Neuronal stem cell (in vitro differentiated cells): ENCODE data around the gene AGBL4.

Experiments
- DNase-seq: peaks from one replicate; pipeline ENCODE4 v3.0.0-alpha.2; 2013; ENCODE audit warnings: low spot score
- H2AFZ ChIP-seq: one replicate; pipeline ENCODE4 v1.6.1; 2013; ENCODE audit warnings: mild to moderate bottlenecking, low read length, inconsistent platforms
- H2AK5ac ChIP-seq: 2 replicates; pipeline ENCODE4 v1.6.1; 2013; ENCODE audit warnings: low read depth, mild to moderate bottlenecking, inconsistent platforms, low read length, moderate library complexity, mixed read lengths
- H2BK120ac ChIP-seq: 2 replicates; pipeline ENCODE4 v1.6.1; 2013; ENCODE audit warnings: low read depth, mild to moderate bottlenecking, inconsistent platforms, low read length, moderate library complexity, mixed read lengths
- H2BK12ac ChIP-seq: one replicate; pipeline ENCODE4 v1.6.1; 2013; ENCODE audit warnings: low read length, inconsistent platforms
- H2BK15ac ChIP-seq: 2 replicates; pipeline ENCODE4 v1.6.1; 2013; ENCODE audit warnings: mild to moderate bottlenecking, low read length, inconsistent platforms, mixed read lengths
- H2BK5ac ChIP-seq: one replicate; pipeline ENCODE4 v1.6.1; 2013; ENCODE audit warnings: inconsistent platforms, mild to moderate bottlenecking, low read length, moderate library complexity
- H3K14ac ChIP-seq: one replicate; pipeline ENCODE4 v1.6.1; 2013; ENCODE audit warnings: low read length, inconsistent platforms
- H3K18ac ChIP-seq: 2 replicates; pipeline ENCODE4 v1.6.1; 2013; ENCODE audit warnings: low read length, inconsistent platforms
- H3K23ac ChIP-seq: 2 replicates; pipeline ENCODE4 v1.6.1; 2013; ENCODE audit warnings: low read depth, mild to moderate bottlenecking, mixed read lengths, low read length, inconsistent platforms; ENCODE audit not compliant: poor library complexity
- H3K27ac ChIP-seq: replicated peaks from 3 replicates; pipeline ENCODE4 v1.5.1; 2013; ENCODE audit warnings: low read length, inconsistent platforms
- H3K27me3 ChIP-seq, 3 experiments: 2 replicates each; pipeline ENCODE4 v1.6.1; 2013; ENCODE audit warnings: low read length in 3 of 3, mild to moderate bottlenecking in 2 of 3, inconsistent platforms in 1 of 3, low read depth in 1 of 3, mixed read lengths in 1 of 3, moderate library complexity in 1 of 3; ENCODE audit not compliant: control insufficient read depth in 3 of 3, insufficient read depth in 3 of 3
- H3K36me3 ChIP-seq, 2 donors: replicated peaks in 1 of 2; 2 replicates each; pipeline ENCODE4 v1.6.1; 2013; ENCODE audit warnings: low read length in 2 of 2; ENCODE audit not compliant: control insufficient read depth in 2 of 2, insufficient read depth in 2 of 2
- H3K4ac ChIP-seq: 2 replicates; pipeline ENCODE4 v1.6.1; 2013; ENCODE audit warnings: inconsistent platforms, mild to moderate bottlenecking, low read length, moderate library complexity
- H3K4me1 ChIP-seq, 2 donors: 1 replicate in 1 of 2; 2 replicates in 1 of 2; pipeline ENCODE4 v1.6.1; 2013; ENCODE audit warnings: low read length in 2 of 2, low read depth in 1 of 2; ENCODE audit not compliant: control insufficient read depth in 2 of 2, insufficient read depth in 1 of 2
- H3K4me2 ChIP-seq: one replicate; pipeline ENCODE4 v1.6.1; 2013; ENCODE audit warnings: mild to moderate bottlenecking, low read length, inconsistent platforms; ENCODE audit not compliant: insufficient read depth, poor library complexity, severe bottlenecking
- H3K4me3 ChIP-seq, 2 donors: 2 replicates each; pipeline ENCODE4 v1.5.1; 2013; ENCODE audit warnings: low read length in 2 of 2, mild to moderate bottlenecking in 2 of 2, inconsistent platforms in 1 of 2, moderate library complexity in 1 of 2
- H3K79me1 ChIP-seq: one replicate; pipeline ENCODE4 v1.6.1; 2013; ENCODE audit warnings: low read depth, mild to moderate bottlenecking, inconsistent platforms, low read length, moderate library complexity
- H3K9ac ChIP-seq: one replicate; pipeline ENCODE4 v1.6.1; 2013; ENCODE audit warnings: mild to moderate bottlenecking, low read depth, low read length, inconsistent platforms; ENCODE audit not compliant: poor library complexity
- H3K9me3 ChIP-seq, 2 donors: replicated peaks in 1 of 2; 2 replicates each; pipeline versions ENCODE3 to v1.6.1; 2013; ENCODE audit warnings: low read length in 2 of 2, mild to moderate bottlenecking in 2 of 2, inconsistent platforms in 1 of 2, low read depth in 1 of 2, mixed read lengths in 1 of 2, moderate library complexity in 1 of 2; ENCODE audit not compliant: control insufficient read depth in 2 of 2, insufficient read depth in 1 of 2
- H4K8ac ChIP-seq: one replicate; pipeline ENCODE4 v1.6.1; 2013; ENCODE audit warnings: low read depth, mild to moderate bottlenecking, inconsistent platforms, low read length, moderate library complexity
- H4K91ac ChIP-seq: one replicate; pipeline ENCODE4 v1.6.1; 2013; ENCODE audit warnings: low read length, low read depth, mild to moderate bottlenecking, inconsistent platforms; ENCODE audit not compliant: poor library complexity
- WGBS, 2 donors: extraction: QIAGEN DNeasy Blood & Tissue Kit; methylation state at CpG; one replicate each; pipeline ENCODE4 v1.1.7; 2013; ENCODE audit warnings: missing lambda C conversion rate in 2 of 2, mixed read lengths in 1 of 2; ENCODE audit not compliant: insufficient read length in 2 of 2, insufficient replicate concordance in 1 of 2; ENCODE audit errors: extremely low coverage in 2 of 2; 5-methylcytosine and 5-hydroxymethylcytosine counted together

Gene AGBL4

DNA sequence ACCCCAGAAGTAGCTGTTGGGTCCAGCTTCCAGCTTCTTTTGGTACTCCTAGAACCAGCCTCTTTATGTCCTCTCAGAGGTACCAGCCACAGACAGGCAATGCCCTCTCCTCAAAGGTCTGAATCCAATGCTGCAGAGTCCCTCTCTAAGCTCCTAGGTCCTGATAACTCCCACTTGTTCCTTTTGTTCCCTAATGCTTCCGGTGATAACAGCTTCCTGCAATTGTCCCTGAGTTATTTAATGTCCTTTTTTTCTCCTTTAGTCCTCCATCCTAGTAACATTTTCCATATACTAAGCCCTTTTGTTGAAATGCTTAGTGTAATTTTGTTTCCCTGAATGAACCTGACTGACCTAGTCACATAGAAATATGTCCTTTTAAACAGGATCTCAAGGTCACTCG lies 1045.3 kb downstream of the AGBL4 start:
- H4K8ac ChIP-seq, result no peak overlapping the region
- H2AFZ ChIP-seq, result no peak overlapping the region
- no peak overlapping the region for H3K4me2 ChIP-seq
- no peak for DNase-seq
- H3K27me3 ChIP-seq, result no peaks in the 10 kb centered on the region
- no peaks in the 10 kb centered on the region for H3K79me1 ChIP-seq
- no peak overlapping the region for H3K9ac ChIP-seq
- no peak overlapping the region for H3K4ac ChIP-seq
- no peak overlapping the region for H2BK15ac ChIP-seq
- H2BK5ac ChIP-seq, result no peak overlapping the region
- H3K36me3 ChIP-seq, result no peaks in the 10 kb centered on the region
- no CpG with 5 or more reads among the region's 2 CpGs for WGBS, 2 donors
- H3K23ac ChIP-seq, result no peak overlapping the region
- no peak overlapping the region for H2BK120ac ChIP-seq
- no peaks in the 10 kb centered on the region for H3K9me3 ChIP-seq
- H3K27ac ChIP-seq, result no peak overlapping the region
- H3K4me3 ChIP-seq, result no peak overlapping the region
- no peak overlapping the region for H3K18ac ChIP-seq
- no peak overlapping the region for H2BK12ac ChIP-seq
- H3K4me1 ChIP-seq, result no peaks in the 10 kb centered on the region
- no peak overlapping the region for H3K14ac ChIP-seq
- H4K91ac ChIP-seq, result no peak overlapping the region
- H2AK5ac ChIP-seq, result no peak overlapping the region

GRCh38 chr1:48977273-48977672 lies 1046.5 kb downstream of the AGBL4 start:
- no peak overlapping the region for H3K27ac ChIP-seq
- H3K4me1 ChIP-seq, result no peaks in the 10 kb centered on the region

DNA sequence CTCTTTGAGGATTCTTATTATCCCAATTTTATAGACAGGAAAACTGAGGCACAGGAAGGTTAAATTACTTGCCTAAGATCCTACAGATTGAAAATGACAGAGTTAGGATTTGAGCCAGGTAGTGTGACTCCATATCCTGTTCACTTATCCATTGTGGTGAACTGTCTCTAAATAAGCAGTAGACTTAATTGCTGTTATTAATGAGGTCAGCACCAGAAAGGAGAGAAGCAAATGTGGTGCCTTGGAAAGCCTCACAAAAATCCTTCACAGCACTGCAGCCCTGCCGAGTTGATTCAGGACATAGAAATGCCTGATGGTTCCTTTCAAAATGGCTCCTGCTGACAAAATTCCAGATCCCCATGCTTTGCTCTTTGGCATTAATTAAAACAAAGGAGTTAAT lies 1053.8 kb downstream of the AGBL4 start:
- Histone ChIP-seq H4K91ac (no peak overlapping the region), H2BK12ac (no peak overlapping the region), H3K4ac (no peak overlapping the region), H3K79me1 (no peaks in the 10 kb centered on the region), H2AK5ac (no peak overlapping the region), H3K27ac (no peak overlapping the region), H3K4me2 (no peak overlapping the region), H3K14ac (no peak overlapping the region), H2BK120ac (no peak overlapping the region), H3K4me1 (peaks cover 0 to 2% of the 10 kb centered on the region in 2 donors), H4K8ac (no peak overlapping the region), H3K18ac (no peak overlapping the region), H2AFZ (no peak overlapping the region), H3K9ac (no peak overlapping the region), H2BK5ac (no peak overlapping the region), H3K27me3 (no peaks in the 10 kb centered on the region), H3K23ac (no peak overlapping the region), H3K36me3 (no peaks in the 10 kb centered on the region), H3K9me3 (no peaks in the 10 kb centered on the region), H2BK15ac (no peak overlapping the region), H3K4me3 (no peak overlapping the region)
- DNase-seq, result no peak
- no CpG with 5 or more reads among the region's 1 CpG for WGBS, 2 donors

More at GRCh38 chr1:48977273-48977672, 1046.5 kb downstream of the AGBL4 start:
- Histone ChIP-seq H2BK12ac (no peak overlapping the region), H3K4ac (no peak overlapping the region), H2BK15ac (no peak overlapping the region), H3K9ac (no peak overlapping the region), H3K23ac (no peak overlapping the region), H2BK120ac (no peak overlapping the region), H2AFZ (no peak overlapping the region), H3K18ac (no peak overlapping the region), H2AK5ac (no peak overlapping the region), H4K8ac (no peak overlapping the region), H3K9me3 (no peaks in the 10 kb centered on the region), H3K14ac (no peak overlapping the region), H3K27me3 (no peaks in the 10 kb centered on the region), H4K91ac (no peak overlapping the region), H3K4me3 (no peak overlapping the region), H3K36me3 (no peaks in the 10 kb centered on the region), H2BK5ac (no peak overlapping the region), H3K4me2 (no peak overlapping the region), H3K79me1 (no peaks in the 10 kb centered on the region)
- WGBS, 2 donors, result no CpG with 5 or more reads among the region's 2 CpGs
- no peak for DNase-seq

- Histone ChIP-seq H3K4me1 (peaks cover 0 to 4% of the 10 kb centered on the region in 2 donors), H3K36me3 (no peaks in the 10 kb centered on the region), H3K4me2 (no peak overlapping the region), H3K4me3 (no peak overlapping the region), H2AFZ (no peak overlapping the region), H3K4ac (no peak overlapping the region), H3K18ac (no peak overlapping the region), H4K91ac (no peak overlapping the region), H4K8ac (no peak overlapping the region), H3K23ac (no peak overlapping the region), H3K9ac (no peak overlapping the region), H3K14ac (no peak overlapping the region), H2BK120ac (no peak overlapping the region), H2BK15ac (no peak overlapping the region), H2BK12ac (no peak overlapping the region), H2AK5ac (no peak overlapping the region), H3K27me3 (no peaks in the 10 kb centered on the region), H3K27ac (no peak overlapping the region), H3K9me3 (no peaks in the 10 kb centered on the region), H2BK5ac (no peak overlapping the region), H3K79me1 (no peaks in the 10 kb centered on the region)
- 100% methylated on average over 1 of the region's 3 CpGs for WGBS, 2 donors
- no peak for DNase-seq
These were observed 1056.4 kb downstream of the AGBL4 start for GRCh38 chr1:48967318-48967717.
